Hepatocyte (in vitro differentiated cells): Measurements from ENCODE around the gene GARIN5B. TPM values are rescaled to one million over a fixed set of nuclear protein-coding genes. Genes with fewer than 3 reads are reported as not detected.

ENCODE experiments used
- DNase-seq: peaks from one replicate; pipeline ENCODE4 v3.0.0-alpha.2; 2016; ENCODE audit warnings: low spot score
- H2AFZ ChIP-seq: fragments of 200-600 bp; sonication (generic); 2 replicates; pipeline ENCODE4 v1.6.0; 2016; ENCODE audit warnings: antibody characterized with exemption, mild to moderate bottlenecking
- H3K27ac ChIP-seq: fragments of 200-600 bp; sonication (generic); 2 replicates; pipeline ENCODE4 v1.5.1; 2016; ENCODE audit warnings: mild to moderate bottlenecking
- H3K27me3 ChIP-seq: fragments of 200-600 bp; sonication (generic); 2 replicates; pipeline ENCODE4 v1.6.1; 2016
- H3K36me3 ChIP-seq: fragments of 200-600 bp; sonication (generic); replicated peaks from 2 replicates; pipeline ENCODE4 v1.5.1; 2016; ENCODE audit warnings: low read depth; ENCODE audit not compliant: insufficient read depth
- H3K4me1 ChIP-seq: fragments of 200-600 bp; sonication (generic); 2 replicates; pipeline ENCODE4 v1.5.1; 2016; ENCODE audit warnings: mild to moderate bottlenecking, moderate library complexity; ENCODE audit not compliant: insufficient read depth
- H3K4me2 ChIP-seq: fragments of 200-600 bp; sonication (generic); 2 replicates; pipeline ENCODE4 v1.6.0; 2016
- H3K4me3 ChIP-seq: fragments of 200-600 bp; sonication (generic); 2 replicates; pipeline ENCODE4 v1.5.1; 2016; ENCODE audit warnings: mild to moderate bottlenecking
- H3K79me2 ChIP-seq: fragments of 200-600 bp; sonication (generic); 2 replicates; pipeline ENCODE4 v1.6.0; 2017; ENCODE audit warnings: mild to moderate bottlenecking
- H3K9me2 ChIP-seq: fragments of 200-600 bp; sonication (generic); replicated peaks from 2 replicates; pipeline ENCODE4 v1.6.0; 2017; ENCODE audit warnings: mild to moderate bottlenecking; ENCODE audit not compliant: insufficient read depth
- H3K9me3 ChIP-seq: fragments of 200-600 bp; sonication (generic); 2 replicates; pipeline ENCODE4 v1.5.1; 2016; ENCODE audit warnings: low read depth, mild to moderate bottlenecking
- H4K20me1 ChIP-seq: fragments of 200-600 bp; sonication (generic); 2 replicates; pipeline ENCODE4 v1.6.0; 2016; ENCODE audit warnings: mild to moderate bottlenecking; ENCODE audit not compliant: insufficient read depth, poor library complexity, severe bottlenecking
- EZH2 ChIP-seq: fragments of 200-600 bp; sonication (generic); IDR thresholded peaks from 2 replicates; pipeline ENCODE4 v1.6.1; 2016; ENCODE audit warnings: antibody characterized with exemption, mild to moderate bottlenecking, borderline replicate concordance
- EZH2phosphoT487 ChIP-seq: fragments of 200-600 bp; sonication (generic); IDR thresholded peaks from one replicate; pipeline ENCODE4 v1.6.1; 2018; ENCODE audit warnings: antibody characterized with exemption, mild to moderate bottlenecking, low read depth, moderate library complexity; ENCODE audit not compliant: unreplicated experiment, severe bottlenecking
- whole genome bisulfite sequencing: methylation state at CpG from one replicate; pipeline ENCODE4 v1.1.6; 2016; ENCODE audit warnings: low lambda C conversion rate; ENCODE audit errors: missing lambda C conversion rate; 5-methylcytosine and 5-hydroxymethylcytosine counted together
- polyA plus RNA-seq: library from polyadenylated mRNA; unstranded; fragments of >200 nt; fragmentation: Nextera tagmentation; extraction: Ambion mirVana; gene quantifications from 2 replicates; pipeline ENCODE4 v1.2.1, GENCODE V29; 2016
- total RNA-seq: library from RNA; depleted of rRNA; stranded (reverse); fragments of >200 nt; gene quantifications from 2 replicates; pipeline ENCODE4 v1.2.3, GENCODE V29; 2014
- TF ChIP-seq, protein P1 (sequence below): fragments of 200-600 bp; sonication (generic); IDR thresholded peaks from 2 replicates; pipeline ENCODE4 v1.5.1; 2016; ENCODE audit warnings: antibody characterized with exemption, mild to moderate bottlenecking; ENCODE audit not compliant: poor library complexity

GARIN5B gene
- total and polyA plus RNA-seq, 2 experiments from 2014 or later: 0.18 TPM; not detected in 1

DNA sequence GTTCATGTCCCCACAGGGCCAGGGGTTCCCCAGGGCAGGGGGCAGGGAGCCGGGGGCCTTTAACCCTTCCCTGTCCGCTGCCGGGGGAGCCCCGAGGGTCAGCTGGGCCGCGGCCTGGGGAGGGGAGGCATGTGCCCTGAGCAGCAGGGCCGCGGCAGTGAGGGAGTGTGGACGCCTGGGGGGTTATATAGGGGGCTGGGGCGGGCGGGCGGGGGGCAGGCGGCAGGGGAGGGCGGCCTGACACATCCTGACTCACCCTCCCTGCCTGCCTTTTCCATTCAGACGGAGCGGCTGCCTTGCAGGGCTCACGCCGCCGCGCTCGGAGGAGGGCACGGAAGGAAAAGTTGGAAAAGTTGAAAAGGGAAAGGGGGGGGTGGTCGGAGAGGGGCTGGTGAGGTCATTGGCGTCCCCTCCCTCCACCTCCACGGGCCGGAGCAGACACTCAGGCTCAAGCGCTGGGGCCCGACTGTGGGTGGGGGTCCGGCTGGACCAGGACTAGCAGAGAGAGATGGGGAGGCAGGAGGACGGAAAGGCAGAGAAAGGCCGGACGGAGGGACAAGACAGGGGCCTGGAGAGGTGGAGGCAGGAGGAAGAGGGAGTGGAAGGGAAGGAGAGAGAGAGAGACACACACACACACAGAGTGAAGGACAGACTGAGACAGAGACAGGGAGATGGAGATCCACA lies 7.4 kb upstream of the GARIN5B start, which contains the start of gene IL11:
Gene IL11 (minus strand): TSS at position 159 of the 684 bp plus-strand sequence. CDS start 153 bp downstream, at position 6.
- H2AFZ ChIP-seq: peak within 1 kb of the TSS; percentile 63
- H3K9me3 ChIP-seq: no peaks in the 10 kb centered on the region
- DNase-seq: peak; percentile 59
- H3K4me1 ChIP-seq: peaks cover 25% of the 10 kb centered on the region
- peak within 1 kb of the TSS; percentile 71 for H3K27ac ChIP-seq
- peak within 1 kb of the TSS; percentile 72 for H3K4me3 ChIP-seq
- no peaks in the 10 kb centered on the region for H4K20me1 ChIP-seq
- peaks cover 51% of the 10 kb centered on the region for H3K27me3 ChIP-seq
- H3K4me2 ChIP-seq: peak within 1 kb of the TSS; percentile 98
- H3K9me2 ChIP-seq: no peaks in the 10 kb centered on the region
- H3K79me2 ChIP-seq: no peaks in the 10 kb centered on the region
- H3K36me3 ChIP-seq: no peaks in the 10 kb centered on the region
- peak; percentile 57 for TF ChIP-seq EZH2phosphoT487
- TF ChIP-seq, protein P1, sequence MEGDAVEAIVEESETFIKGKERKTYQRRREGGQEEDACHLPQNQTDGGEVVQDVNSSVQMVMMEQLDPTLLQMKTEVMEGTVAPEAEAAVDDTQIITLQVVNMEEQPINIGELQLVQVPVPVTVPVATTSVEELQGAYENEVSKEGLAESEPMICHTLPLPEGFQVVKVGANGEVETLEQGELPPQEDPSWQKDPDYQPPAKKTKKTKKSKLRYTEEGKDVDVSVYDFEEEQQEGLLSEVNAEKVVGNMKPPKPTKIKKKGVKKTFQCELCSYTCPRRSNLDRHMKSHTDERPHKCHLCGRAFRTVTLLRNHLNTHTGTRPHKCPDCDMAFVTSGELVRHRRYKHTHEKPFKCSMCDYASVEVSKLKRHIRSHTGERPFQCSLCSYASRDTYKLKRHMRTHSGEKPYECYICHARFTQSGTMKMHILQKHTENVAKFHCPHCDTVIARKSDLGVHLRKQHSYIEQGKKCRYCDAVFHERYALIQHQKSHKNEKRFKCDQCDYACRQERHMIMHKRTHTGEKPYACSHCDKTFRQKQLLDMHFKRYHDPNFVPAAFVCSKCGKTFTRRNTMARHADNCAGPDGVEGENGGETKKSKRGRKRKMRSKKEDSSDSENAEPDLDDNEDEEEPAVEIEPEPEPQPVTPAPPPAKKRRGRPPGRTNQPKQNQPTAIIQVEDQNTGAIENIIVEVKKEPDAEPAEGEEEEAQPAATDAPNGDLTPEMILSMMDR: no peak
- peak; percentile 77 for TF ChIP-seq EZH2
- WGBS: 10% methylated on average over 16 of the region's 32 CpGs

DNA sequence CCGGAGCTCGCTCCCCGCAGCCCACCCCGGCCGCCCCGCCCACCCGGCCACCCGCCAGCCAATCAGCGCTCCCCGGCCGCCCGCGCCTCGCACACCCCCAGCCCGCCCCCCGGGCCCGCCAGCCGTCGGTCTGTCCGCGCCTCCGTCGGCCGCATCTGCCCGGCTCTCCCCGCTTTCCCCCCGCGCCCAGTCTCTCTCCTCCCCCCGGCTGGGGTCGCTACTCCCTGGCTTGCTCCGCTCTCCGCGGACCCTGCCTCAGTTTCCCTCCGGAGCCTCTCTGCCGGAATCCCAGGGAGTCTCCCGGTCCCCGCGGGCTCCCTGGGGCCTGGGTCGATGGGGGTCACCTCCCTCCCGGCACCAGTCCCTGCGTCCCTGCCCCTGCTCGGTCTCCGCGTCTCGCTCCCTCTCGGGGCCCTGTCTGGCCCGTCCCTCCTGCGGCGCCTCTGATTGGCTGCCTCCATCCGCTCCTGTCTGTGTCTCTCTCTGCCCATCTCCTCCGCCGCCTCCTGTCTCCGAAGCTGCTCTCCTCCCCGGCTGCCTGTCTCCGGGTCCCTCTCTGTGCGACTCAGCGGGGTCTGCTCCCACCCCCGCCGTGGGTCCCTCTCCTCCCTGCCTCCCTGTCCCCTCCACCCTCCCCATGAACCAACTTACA lies 6.7 kb upstream of the GARIN5B start:
- peak overlapping the region; percentile 71 for H3K27ac ChIP-seq
- peak overlapping the region; percentile 98 for H3K4me2 ChIP-seq
- 4% methylated on average over 23 of the region's 59 CpGs for WGBS
- H3K4me3 ChIP-seq: peak overlapping the region; percentile 72
- H2AFZ ChIP-seq: peak overlapping the region; percentile 63
- H3K27me3 ChIP-seq: peaks cover 51% of the 10 kb centered on the region
- H3K79me2 ChIP-seq: no peaks in the 10 kb centered on the region
- DNase-seq: peak; percentile 68
- no peaks in the 10 kb centered on the region for H3K36me3 ChIP-seq
- no peaks in the 10 kb centered on the region for H3K9me3 ChIP-seq
- H3K9me2 ChIP-seq: no peaks in the 10 kb centered on the region
- H3K4me1 ChIP-seq: peaks cover 25% of the 10 kb centered on the region
- no peaks in the 10 kb centered on the region for H4K20me1 ChIP-seq
- TF ChIP-seq, protein P1: no peak
- TF ChIP-seq EZH2 (no peak), EZH2phosphoT487 (no peak)

DNA sequence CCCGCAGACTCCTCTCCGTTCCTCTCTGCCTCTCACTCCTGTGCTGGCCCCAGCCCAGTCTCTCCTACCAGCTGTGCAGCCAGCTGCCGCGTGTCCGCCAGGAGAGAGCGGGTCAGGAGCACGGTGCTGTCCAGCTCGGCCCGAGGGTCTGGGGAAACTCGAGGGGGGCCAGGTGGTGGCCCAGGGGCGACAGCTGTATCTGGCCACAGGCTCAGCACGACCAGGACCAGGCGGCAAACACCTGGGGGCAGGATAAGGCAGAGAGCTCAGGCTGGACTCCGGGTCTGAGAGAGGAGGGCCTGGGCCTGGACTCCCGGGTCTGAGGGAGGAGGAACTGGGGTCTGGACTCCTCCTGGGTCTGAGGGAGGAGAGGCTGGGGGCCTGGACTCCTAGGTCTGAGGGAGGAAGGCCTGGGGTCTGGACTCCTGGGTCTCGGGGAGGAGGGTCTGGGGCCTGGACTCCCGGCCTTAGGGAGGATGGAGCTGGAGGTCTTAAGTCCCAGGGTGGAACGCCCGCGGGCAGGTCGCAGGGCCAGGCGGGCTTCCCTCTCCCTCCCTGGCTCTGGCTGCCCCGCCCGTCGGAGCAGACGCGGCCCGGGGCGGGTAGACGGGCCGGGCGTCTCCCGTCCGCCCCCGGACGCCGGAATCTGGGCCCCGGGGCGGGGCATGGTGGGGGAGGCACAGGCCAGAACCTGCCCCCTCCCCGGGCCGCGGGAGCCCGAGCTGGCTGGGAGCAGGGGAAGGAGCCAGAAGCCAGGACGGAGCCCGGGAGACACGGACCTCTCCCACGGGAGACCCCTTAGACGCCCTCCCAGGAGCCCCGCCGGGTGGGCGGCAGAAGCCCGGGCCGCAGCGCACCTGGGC lies 5.9 kb upstream of the GARIN5B start:
- no peak overlapping the region for H3K4me3 ChIP-seq
- TF ChIP-seq, protein P1: no peak
- TF ChIP-seq EZH2 (no peak), EZH2phosphoT487 (no peak)

More for the DNA sequence above, 5.9 kb upstream of the GARIN5B start:
- Histone ChIP-seq H3K27ac (no peak overlapping the region), H4K20me1 (no peaks in the 10 kb centered on the region), H3K79me2 (no peaks in the 10 kb centered on the region), H3K36me3 (no peaks in the 10 kb centered on the region), H3K9me3 (no peaks in the 10 kb centered on the region), H3K4me2 (peak overlapping the region; percentile 98), H3K4me1 (peaks cover 18% of the 10 kb centered on the region), H3K27me3 (peaks cover 45% of the 10 kb centered on the region), H2AFZ (no peak overlapping the region), H3K9me2 (no peaks in the 10 kb centered on the region)
- DNase-seq: peak; percentile 80
- 40% methylated on average over 17 of the region's 54 CpGs for WGBS
